ENCODE results near the gene ZNF581.

The ZNF581 gene

DNA sequence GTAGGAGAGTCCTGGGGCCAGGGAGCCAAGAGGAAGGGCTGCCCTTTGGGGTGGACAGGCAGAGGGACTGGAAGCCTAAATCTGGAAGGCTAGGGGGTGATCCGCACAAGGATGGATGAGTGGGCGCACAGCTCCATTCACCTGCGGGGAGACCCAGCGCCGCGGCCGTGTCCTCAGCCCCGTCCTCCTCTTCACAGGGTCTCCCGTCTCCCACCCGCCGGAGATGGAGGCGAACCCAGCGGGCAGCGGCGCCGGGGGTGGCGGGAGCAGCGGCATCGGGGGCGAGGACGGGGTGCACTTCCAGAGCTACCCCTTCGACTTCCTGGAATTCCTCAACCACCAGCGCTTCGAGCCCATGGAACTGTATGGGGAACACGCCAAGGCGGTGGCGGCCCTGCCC, 30.1 kb upstream of the ZNF581 start:
- H3K4me1 ChIP-seq (ENCODE audit: insufficient read depth, low read length): no peaks in the 10 kb centered on the region
- H3K27ac ChIP-seq (ENCODE audit: low read length): no peak overlapping the region
- no peaks in the 10 kb centered on the region for H3K9me3 ChIP-seq (ENCODE audit: insufficient read depth, low read depth, low read length)
- no peaks in the 10 kb centered on the region for H3K27me3 ChIP-seq (ENCODE audit: insufficient read depth, low read length)
- H3K4me3 ChIP-seq (ENCODE audit: low read length): no peak overlapping the region
- no peak overlapping the region for H3K9ac ChIP-seq (ENCODE audit: low read depth, low read length)
- peaks cover 33% of the 10 kb centered on the region; the same call in 1 of the 2 replicates for H3K36me3 ChIP-seq (ENCODE audit: insufficient read depth, low read depth, low read length)

DNA sequence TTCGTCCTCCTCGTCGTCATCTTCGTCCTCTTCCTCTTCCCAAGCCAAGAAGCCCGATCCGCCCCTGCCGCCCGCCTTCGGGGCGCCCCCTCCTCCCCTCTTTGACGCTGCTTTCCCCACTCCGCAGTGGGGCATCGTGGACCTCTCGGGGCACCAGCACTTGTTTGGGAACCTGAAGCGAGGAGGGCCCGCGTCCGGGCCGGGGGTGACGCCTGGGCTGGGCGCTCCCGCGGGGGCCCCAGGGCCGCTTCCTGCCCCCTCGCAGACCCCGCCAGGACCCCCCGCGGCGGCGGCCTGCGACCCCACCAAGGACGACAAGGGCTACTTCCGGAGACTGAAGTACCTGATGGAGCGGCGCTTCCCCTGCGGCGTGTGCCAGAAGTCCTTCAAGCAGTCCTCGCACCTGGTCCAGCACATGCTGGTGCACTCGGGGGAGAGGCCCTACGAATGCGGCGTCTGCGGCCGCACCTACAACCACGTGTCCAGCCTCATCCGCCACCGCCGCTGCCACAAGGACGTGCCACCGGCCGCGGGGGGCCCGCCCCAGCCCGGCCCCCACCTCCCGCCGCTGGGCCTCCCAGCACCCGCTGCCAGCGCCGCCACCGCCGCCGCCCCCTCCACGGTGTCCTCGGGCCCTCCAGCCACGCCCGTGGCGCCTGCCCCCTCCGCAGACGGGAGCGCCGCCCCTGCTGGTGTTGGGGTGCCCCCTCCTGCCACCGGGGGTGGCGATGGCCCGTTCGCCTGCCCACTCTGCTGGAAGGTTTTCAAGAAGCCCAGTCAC, 29.3 kb upstream of the ZNF581 start:
- Histone ChIP-seq H3K9ac (ENCODE audit: low read depth, low read length) (no peak overlapping the region), H3K27ac (ENCODE audit: low read length) (no peak overlapping the region), H3K4me3 (ENCODE audit: low read length) (no peak overlapping the region), H3K4me1 (ENCODE audit: insufficient read depth, low read length) (no peaks in the 10 kb centered on the region), H3K36me3 (ENCODE audit: insufficient read depth, low read depth, low read length) (peaks cover 33% of the 10 kb centered on the region; the same call in 1 of the 2 replicates), H3K9me3 (ENCODE audit: insufficient read depth, low read depth, low read length) (no peaks in the 10 kb centered on the region), H3K27me3 (ENCODE audit: insufficient read depth, low read length) (no peaks in the 10 kb centered on the region)

DNA sequence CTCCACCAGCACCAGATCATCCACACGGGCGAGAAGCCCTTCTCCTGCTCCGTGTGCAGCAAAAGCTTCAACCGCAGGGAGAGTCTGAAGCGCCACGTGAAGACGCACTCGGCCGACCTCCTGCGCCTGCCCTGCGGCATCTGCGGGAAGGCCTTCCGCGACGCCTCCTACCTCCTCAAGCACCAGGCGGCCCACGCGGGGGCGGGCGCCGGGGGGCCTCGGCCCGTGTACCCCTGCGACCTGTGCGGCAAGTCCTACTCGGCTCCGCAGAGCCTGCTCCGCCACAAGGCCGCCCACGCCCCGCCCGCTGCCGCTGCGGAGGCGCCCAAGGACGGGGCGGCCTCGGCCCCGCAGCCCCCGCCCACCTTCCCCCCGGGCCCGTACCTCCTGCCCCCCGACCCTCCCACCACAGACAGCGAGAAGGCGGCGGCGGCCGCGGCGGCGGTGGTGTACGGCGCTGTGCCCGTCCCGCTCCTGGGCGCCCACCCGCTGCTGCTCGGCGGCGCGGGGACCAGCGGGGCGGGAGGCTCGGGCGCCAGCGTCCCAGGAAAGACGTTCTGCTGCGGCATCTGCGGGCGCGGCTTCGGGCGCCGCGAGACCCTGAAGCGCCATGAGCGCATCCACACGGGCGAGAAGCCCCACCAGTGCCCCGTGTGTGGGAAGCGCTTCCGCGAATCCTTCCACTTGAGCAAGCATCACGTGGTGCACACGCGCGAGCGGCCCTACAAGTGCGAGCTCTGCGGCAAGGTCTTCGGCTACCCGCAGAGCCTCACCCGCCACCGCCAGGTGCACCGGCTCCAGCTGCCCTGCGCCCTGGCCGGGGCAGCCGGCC, 28.5 kb upstream of the ZNF581 start:
- Histone ChIP-seq H3K4me1 (ENCODE audit: insufficient read depth, low read length) (no peaks in the 10 kb centered on the region), H3K27ac (ENCODE audit: low read length) (no peak overlapping the region), H3K9me3 (ENCODE audit: insufficient read depth, low read depth, low read length) (no peaks in the 10 kb centered on the region), H3K9ac (ENCODE audit: low read depth, low read length) (no peak overlapping the region), H3K27me3 (ENCODE audit: insufficient read depth, low read length) (no peaks in the 10 kb centered on the region), H3K4me3 (ENCODE audit: low read length) (no peak overlapping the region), H3K36me3 (ENCODE audit: insufficient read depth, low read depth, low read length) (peaks cover 25% of the 10 kb centered on the region; the same call in 1 of the 2 replicates)

DNA sequence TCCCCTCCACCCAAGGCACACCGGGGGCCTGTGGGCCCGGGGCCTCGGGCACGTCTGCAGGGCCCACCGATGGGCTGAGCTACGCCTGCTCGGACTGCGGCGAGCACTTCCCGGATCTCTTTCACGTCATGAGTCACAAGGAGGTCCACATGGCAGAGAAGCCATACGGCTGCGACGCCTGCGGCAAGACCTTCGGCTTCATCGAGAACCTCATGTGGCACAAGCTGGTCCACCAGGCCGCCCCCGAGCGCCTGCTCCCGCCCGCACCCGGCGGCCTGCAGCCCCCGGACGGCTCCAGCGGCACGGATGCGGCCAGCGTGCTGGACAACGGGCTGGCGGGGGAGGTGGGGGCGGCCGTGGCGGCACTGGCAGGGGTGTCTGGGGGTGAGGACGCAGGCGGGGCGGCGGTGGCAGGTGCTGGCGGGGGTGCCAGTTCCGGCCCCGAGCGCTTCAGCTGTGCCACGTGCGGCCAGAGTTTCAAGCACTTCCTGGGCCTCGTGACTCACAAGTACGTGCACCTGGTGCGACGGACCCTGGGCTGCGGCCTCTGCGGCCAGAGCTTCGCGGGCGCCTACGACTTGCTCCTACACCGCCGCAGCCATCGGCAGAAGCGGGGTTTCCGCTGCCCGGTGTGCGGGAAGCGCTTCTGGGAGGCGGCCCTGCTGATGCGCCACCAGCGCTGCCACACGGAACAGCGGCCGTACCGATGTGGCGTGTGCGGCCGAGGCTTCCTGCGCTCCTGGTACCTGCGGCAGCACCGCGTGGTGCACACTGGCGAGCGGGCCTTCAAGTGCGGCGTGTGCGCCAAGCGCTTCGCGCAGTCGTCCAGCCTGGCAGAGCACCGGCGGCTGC, 27.7 kb upstream of the ZNF581 start:
- no peak overlapping the region for H3K27ac ChIP-seq (ENCODE audit: low read length)
- peaks cover 25% of the 10 kb centered on the region; the same call in 1 of the 2 replicates for H3K36me3 ChIP-seq (ENCODE audit: insufficient read depth, low read depth, low read length)

DNA sequence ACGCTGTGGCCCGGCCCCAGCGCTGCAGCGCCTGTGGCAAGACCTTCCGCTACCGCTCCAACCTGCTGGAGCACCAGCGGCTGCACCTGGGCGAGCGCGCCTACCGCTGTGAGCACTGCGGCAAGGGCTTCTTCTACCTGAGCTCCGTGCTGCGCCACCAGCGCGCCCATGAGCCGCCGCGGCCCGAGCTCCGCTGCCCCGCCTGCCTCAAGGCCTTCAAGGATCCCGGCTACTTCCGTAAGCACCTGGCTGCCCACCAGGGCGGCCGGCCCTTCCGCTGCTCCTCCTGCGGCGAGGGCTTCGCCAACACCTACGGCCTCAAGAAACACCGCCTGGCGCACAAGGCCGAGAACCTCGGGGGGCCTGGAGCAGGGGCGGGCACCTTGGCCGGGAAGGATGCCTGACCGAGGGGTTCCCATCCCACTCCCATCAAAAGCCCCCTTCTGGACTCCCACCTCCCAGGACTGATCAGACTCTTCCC, 27.0 kb upstream of the ZNF581 start:
- Histone ChIP-seq H3K4me3 (ENCODE audit: low read length) (no peak overlapping the region), H3K27me3 (ENCODE audit: insufficient read depth, low read length) (no peaks in the 10 kb centered on the region), H3K4me1 (ENCODE audit: insufficient read depth, low read length) (no peaks in the 10 kb centered on the region), H3K27ac (ENCODE audit: low read length) (no peak overlapping the region), H3K9me3 (ENCODE audit: insufficient read depth, low read depth, low read length) (no peaks in the 10 kb centered on the region), H3K36me3 (ENCODE audit: insufficient read depth, low read depth, low read length) (peaks cover 31% of the 10 kb centered on the region), H3K9ac (ENCODE audit: low read depth, low read length) (no peak overlapping the region)

More for the DNA sequence above, 27.7 kb upstream of the ZNF581 start:
- no peaks in the 10 kb centered on the region for H3K4me1 ChIP-seq (ENCODE audit: insufficient read depth, low read length)
- no peak overlapping the region for H3K4me3 ChIP-seq (ENCODE audit: low read length)
- no peak overlapping the region for H3K9ac ChIP-seq (ENCODE audit: low read depth, low read length)
- no peaks in the 10 kb centered on the region for H3K27me3 ChIP-seq (ENCODE audit: insufficient read depth, low read length)
- no peaks in the 10 kb centered on the region for H3K9me3 ChIP-seq (ENCODE audit: insufficient read depth, low read depth, low read length)

DNA sequence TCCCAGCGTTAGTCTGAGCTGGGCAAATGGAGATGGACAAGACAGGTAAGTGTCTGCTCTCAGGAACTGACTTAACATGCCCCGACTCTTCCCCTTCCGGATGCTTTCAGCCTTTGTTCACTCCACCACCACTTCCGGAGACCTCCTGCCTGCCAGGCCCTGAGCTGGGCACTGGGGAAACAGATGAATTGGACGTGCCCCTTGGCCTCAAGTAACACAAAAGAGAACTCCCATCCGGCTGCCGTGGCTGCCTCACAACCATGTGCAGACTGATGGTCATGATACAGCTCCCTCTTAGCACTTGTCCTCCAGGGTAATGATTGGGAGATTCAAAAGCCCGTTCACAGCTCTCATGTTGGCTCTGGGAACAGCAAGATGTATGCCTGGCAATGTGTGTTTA, 26.0 kb upstream of the ZNF581 start:
- Histone ChIP-seq H3K4me1 (ENCODE audit: insufficient read depth, low read length) (no peaks in the 10 kb centered on the region), H3K4me3 (ENCODE audit: low read length) (no peak overlapping the region), H3K27me3 (ENCODE audit: insufficient read depth, low read length) (no peaks in the 10 kb centered on the region), H3K27ac (ENCODE audit: low read length) (no peak overlapping the region), H3K36me3 (ENCODE audit: insufficient read depth, low read depth, low read length) (peaks cover 31% of the 10 kb centered on the region), H3K9me3 (ENCODE audit: insufficient read depth, low read depth, low read length) (no peaks in the 10 kb centered on the region), H3K9ac (ENCODE audit: low read depth, low read length) (no peak overlapping the region)

DNA sequence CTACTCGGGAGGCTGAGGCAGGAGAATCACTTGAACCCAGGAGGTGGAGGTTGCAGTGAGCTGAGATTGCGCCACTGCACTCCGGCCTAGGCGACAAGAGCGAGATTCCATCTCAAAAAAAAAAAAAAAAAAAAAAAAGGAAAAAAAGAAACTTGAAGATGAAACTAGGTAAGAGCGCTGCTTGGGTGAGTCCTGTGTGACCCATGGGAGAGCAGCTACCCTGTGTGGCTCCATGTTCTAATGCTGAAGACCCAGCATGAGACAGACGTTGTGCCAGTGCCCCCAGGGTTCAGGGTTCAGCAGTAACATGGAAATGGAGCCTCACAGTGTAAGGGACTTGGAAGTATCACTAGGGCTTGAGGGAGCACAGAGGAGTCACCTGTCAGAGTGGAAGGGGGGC, 25.0 kb upstream of the ZNF581 start:
- H3K36me3 ChIP-seq (ENCODE audit: insufficient read depth, low read depth, low read length): peaks cover 31% of the 10 kb centered on the region
- H3K4me3 ChIP-seq (ENCODE audit: low read length): no peak overlapping the region
- no peaks in the 10 kb centered on the region for H3K27me3 ChIP-seq (ENCODE audit: insufficient read depth, low read length)
- H3K9ac ChIP-seq (ENCODE audit: low read depth, low read length): no peak overlapping the region
- H3K9me3 ChIP-seq (ENCODE audit: insufficient read depth, low read depth, low read length): no peaks in the 10 kb centered on the region
- no peaks in the 10 kb centered on the region for H3K4me1 ChIP-seq (ENCODE audit: insufficient read depth, low read length)
- no peak overlapping the region for H3K27ac ChIP-seq (ENCODE audit: low read length)

DNA sequence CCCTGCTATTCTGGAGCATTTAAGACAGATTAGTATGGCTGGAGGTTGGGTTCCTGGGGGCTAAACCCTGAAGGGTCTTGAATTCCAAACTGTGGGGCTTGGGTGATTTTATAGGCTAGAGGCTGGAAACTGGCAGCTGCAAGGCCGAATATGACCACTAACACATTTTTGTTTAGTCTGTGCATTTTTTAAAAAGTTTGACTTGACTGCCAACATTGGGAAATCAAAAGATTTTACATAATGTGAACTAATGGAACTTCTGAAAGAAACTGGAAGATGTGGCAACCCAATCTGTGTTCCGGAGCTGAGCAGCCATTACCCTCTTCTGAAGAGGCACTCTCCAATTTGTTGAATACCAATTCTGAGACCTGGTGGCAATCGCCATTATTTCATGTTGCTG, 24.2 kb upstream of the ZNF581 start:
- no peak overlapping the region for H3K9ac ChIP-seq (ENCODE audit: low read depth, low read length)
- no peaks in the 10 kb centered on the region for H3K9me3 ChIP-seq (ENCODE audit: insufficient read depth, low read depth, low read length)
- H3K36me3 ChIP-seq (ENCODE audit: insufficient read depth, low read depth, low read length): peaks cover 31% of the 10 kb centered on the region
- no peak overlapping the region for H3K27ac ChIP-seq (ENCODE audit: low read length)
- H3K4me1 ChIP-seq (ENCODE audit: insufficient read depth, low read length): no peaks in the 10 kb centered on the region
- H3K27me3 ChIP-seq (ENCODE audit: insufficient read depth, low read length): no peaks in the 10 kb centered on the region
- H3K4me3 ChIP-seq (ENCODE audit: low read length): no peak overlapping the region

DNA sequence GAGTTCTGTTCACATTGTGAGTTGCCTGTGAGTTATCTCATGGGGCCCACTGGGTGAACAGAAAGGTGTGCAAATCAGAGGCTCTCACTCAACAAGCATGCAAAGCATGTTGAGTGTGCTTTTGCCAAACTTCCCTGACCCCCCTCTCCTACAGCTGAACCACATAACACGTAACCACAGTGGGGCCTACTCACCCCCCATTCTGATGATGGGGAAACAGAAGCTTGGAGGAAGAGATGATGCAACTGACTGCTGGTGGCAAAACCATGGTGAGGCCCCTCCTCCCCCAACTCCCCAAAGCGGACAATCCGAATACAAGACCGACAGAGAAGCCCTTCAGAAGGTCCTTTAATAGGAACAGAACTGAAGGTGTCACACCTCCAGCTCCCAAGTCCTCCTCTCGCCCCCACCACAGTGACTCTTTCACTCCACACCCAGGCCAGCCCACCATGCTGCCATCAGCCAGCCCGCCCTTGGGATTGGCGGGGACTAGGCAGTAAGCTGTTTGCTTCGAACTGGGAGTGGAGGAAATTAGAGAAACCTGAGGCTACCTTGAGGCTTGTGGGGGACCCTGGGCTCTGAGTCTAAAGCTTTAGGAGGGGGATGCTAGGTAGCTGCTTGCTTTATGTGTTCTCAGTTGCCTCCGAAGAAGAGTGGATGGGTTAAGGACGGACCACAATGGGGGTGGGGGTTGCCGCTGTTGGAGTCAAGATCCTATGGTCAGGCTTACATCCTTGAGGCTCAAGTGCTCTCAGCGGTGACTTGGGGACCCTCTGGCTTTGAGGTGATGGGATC, 22.8 kb upstream of the ZNF581 start:
- Histone ChIP-seq H3K9ac (ENCODE audit: low read depth, low read length) (no peak overlapping the region), H3K9me3 (ENCODE audit: insufficient read depth, low read depth, low read length) (no peaks in the 10 kb centered on the region), H3K27me3 (ENCODE audit: insufficient read depth, low read length) (no peaks in the 10 kb centered on the region), H3K27ac (ENCODE audit: low read length) (no peak overlapping the region), H3K4me1 (ENCODE audit: insufficient read depth, low read length) (no peaks in the 10 kb centered on the region), H3K4me3 (ENCODE audit: low read length) (no peak overlapping the region), H3K36me3 (ENCODE audit: insufficient read depth, low read depth, low read length) (peaks cover 29% of the 10 kb centered on the region)

DNA sequence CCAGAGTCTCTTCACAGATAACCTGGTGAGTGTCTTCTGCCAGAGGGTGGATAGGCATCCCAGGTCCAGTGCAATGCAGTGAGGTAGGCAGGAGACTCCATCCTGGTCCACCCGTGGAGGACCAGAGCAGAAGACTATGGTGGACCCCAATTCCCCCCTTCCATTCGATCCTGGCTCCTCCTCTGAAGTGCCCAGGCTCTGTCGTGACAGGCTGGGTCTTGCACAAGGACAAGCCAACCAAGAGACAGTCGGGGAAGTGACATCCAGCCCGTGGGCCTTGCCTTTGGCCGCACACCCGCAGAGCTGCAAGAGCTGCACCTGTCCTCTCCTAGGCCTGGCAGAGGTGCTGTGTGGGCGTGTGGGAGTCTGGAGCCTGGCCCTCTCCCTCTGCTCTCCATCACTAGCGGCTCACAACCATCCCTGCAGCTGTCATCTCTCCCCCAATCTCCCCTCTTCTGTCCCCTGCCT, 22.2 kb upstream of the ZNF581 start:
- Histone ChIP-seq H3K9ac (ENCODE audit: low read depth, low read length) (no peak overlapping the region), H3K36me3 (ENCODE audit: insufficient read depth, low read depth, low read length) (peaks cover 26% of the 10 kb centered on the region), H3K4me3 (ENCODE audit: low read length) (no peak overlapping the region), H3K9me3 (ENCODE audit: insufficient read depth, low read depth, low read length) (no peaks in the 10 kb centered on the region), H3K27me3 (ENCODE audit: insufficient read depth, low read length) (no peaks in the 10 kb centered on the region), H3K4me1 (ENCODE audit: insufficient read depth, low read length) (no peaks in the 10 kb centered on the region), H3K27ac (ENCODE audit: low read length) (no peak overlapping the region)

Data from iPS-20b (cell line).